H9 (cell line): ENCODE measurements around the gene AK9. TPM values are rescaled to one million over a fixed set of nuclear protein-coding genes. Genes with fewer than 3 reads are reported as not detected.
A peak's percentile ranks its signal among the peaks of the same experiment; 100 is the strongest.

Experiments
- DNase-seq: peaks from one replicate; pipeline ENCODE4 v3.0.0-alpha.2; 2017
- H2AFZ ChIP-seq: one replicate; pipeline ENCODE4 v1.6.1; 2013; ENCODE audit warnings: mild to moderate bottlenecking, low read length, control low read depth, moderate library complexity
- H2AK5ac ChIP-seq: 2 replicates; pipeline ENCODE4 v1.6.1; 2013; ENCODE audit warnings: low read length, control low read depth, mixed read lengths; ENCODE audit not compliant: insufficient read length
- H2BK120ac ChIP-seq: one replicate; pipeline ENCODE4 v1.6.1; 2013; ENCODE audit warnings: low read depth, mild to moderate bottlenecking, low read length, control low read depth, inconsistent platforms; ENCODE audit not compliant: poor library complexity, severe bottlenecking
- H2BK12ac ChIP-seq: 2 replicates; pipeline ENCODE4 v1.6.1; 2013; ENCODE audit warnings: low read length, control low read depth, mixed read lengths, low read depth; ENCODE audit not compliant: insufficient read length
- H2BK15ac ChIP-seq: 2 replicates; pipeline ENCODE4 v1.6.1; 2013; ENCODE audit warnings: low read depth, low read length, control low read depth
- H2BK20ac ChIP-seq: one replicate; pipeline ENCODE4 v1.6.1; 2013; ENCODE audit warnings: low read depth, mild to moderate bottlenecking, low read length, control low read depth, inconsistent platforms; ENCODE audit not compliant: poor library complexity, severe bottlenecking
- H2BK5ac ChIP-seq: 2 replicates; pipeline ENCODE4 v1.6.1; 2013; ENCODE audit warnings: low read length, control low read depth, mixed read lengths; ENCODE audit not compliant: insufficient read length
- H3K14ac ChIP-seq: 2 replicates; pipeline ENCODE4 v1.6.1; 2013; ENCODE audit warnings: low read length, control low read depth; ENCODE audit not compliant: insufficient read depth
- H3K18ac ChIP-seq: 2 replicates; pipeline ENCODE4 v1.6.1; 2013; ENCODE audit warnings: low read depth, mild to moderate bottlenecking, mixed read lengths, low read length, control low read depth; ENCODE audit not compliant: insufficient read length
- H3K23ac ChIP-seq: 2 replicates; pipeline ENCODE4 v1.6.1; 2013; ENCODE audit warnings: low read length, control low read depth, mixed read lengths, low read depth; ENCODE audit not compliant: insufficient read length
- H3K23me2 ChIP-seq: 2 replicates; pipeline ENCODE4 v1.6.1; 2013; ENCODE audit warnings: low read depth, mild to moderate bottlenecking, mixed read lengths, low read length, control low read depth; ENCODE audit not compliant: insufficient read length, poor library complexity, severe bottlenecking
- H3K27ac ChIP-seq: 2 replicates; pipeline ENCODE4 v1.5.1; 2013; ENCODE audit warnings: low read length, control low read depth, mixed read lengths, low read depth; ENCODE audit not compliant: insufficient read length
- H3K27me3 ChIP-seq: 2 replicates; pipeline ENCODE4 v1.6.1; 2013; ENCODE audit warnings: low read length, control low read depth, inconsistent platforms; ENCODE audit not compliant: insufficient read depth
- H3K4ac ChIP-seq: 2 replicates; pipeline ENCODE4 v1.6.1; 2013; ENCODE audit warnings: low read depth, mild to moderate bottlenecking, control low read depth, inconsistent platforms, low read length, moderate library complexity
- H3K4me1 ChIP-seq: 2 replicates; pipeline ENCODE4 v1.6.1; 2013; ENCODE audit warnings: low read length, control low read depth, inconsistent platforms; ENCODE audit not compliant: insufficient read depth
- H3K4me2 ChIP-seq: 2 replicates; pipeline ENCODE4 v1.6.1; 2013; ENCODE audit warnings: low read length, control low read depth, mixed read lengths; ENCODE audit not compliant: insufficient read length, insufficient read depth
- H3K56ac ChIP-seq: 2 replicates; pipeline ENCODE4 v1.6.1; 2013; ENCODE audit warnings: low read depth, mild to moderate bottlenecking, mixed read lengths, low read length, control low read depth; ENCODE audit not compliant: insufficient read length
- H3K79me1 ChIP-seq: 2 replicates; pipeline ENCODE4 v1.6.1; 2013; ENCODE audit warnings: low read depth, mild to moderate bottlenecking, moderate library complexity, low read length, control low read depth, inconsistent platforms; ENCODE audit not compliant: insufficient read depth, poor library complexity, severe bottlenecking
- H3K79me2 ChIP-seq: 2 replicates; pipeline ENCODE4 v1.6.1; 2013; ENCODE audit warnings: low read length, control low read depth, inconsistent platforms; ENCODE audit not compliant: insufficient read depth
- H3K9ac ChIP-seq: 2 replicates; pipeline ENCODE4 v1.6.1; 2013; ENCODE audit warnings: low read length, control low read depth, mixed read lengths; ENCODE audit not compliant: insufficient read length; ENCODE audit errors: extremely low read depth
- H3K9me3 ChIP-seq: one replicate; pipeline ENCODE4 v1.6.1; 2013; ENCODE audit warnings: low read depth, low read length, inconsistent platforms; ENCODE audit not compliant: control insufficient read depth
- H3T11ph ChIP-seq: one replicate; pipeline ENCODE4 v1.6.1; 2013; ENCODE audit warnings: mild to moderate bottlenecking, low read length, control low read depth, inconsistent platforms
- H4K20me1 ChIP-seq: one replicate; pipeline ENCODE4 v1.6.1; 2013; ENCODE audit not compliant: control insufficient read depth, insufficient read length, insufficient read depth
- H4K5ac ChIP-seq: 2 replicates; pipeline ENCODE4 v1.6.1; 2013; ENCODE audit warnings: low read depth, mild to moderate bottlenecking, mixed read lengths, low read length, control low read depth; ENCODE audit not compliant: insufficient read length
- H4K8ac ChIP-seq: replicated peaks from 2 replicates; pipeline ENCODE4 v1.6.1; 2013; ENCODE audit warnings: low read length, control low read depth, mixed read lengths, low read depth; ENCODE audit not compliant: insufficient read length
- H4K91ac ChIP-seq: 2 replicates; pipeline ENCODE4 v1.6.1; 2013; ENCODE audit warnings: low read depth, mild to moderate bottlenecking, moderate library complexity, mixed read lengths, low read length, control low read depth; ENCODE audit not compliant: insufficient read length
- H3K27ac Mint-ChIP-seq, 3 experiments: 2 replicates in 2 of 3; 3 replicates in 1 of 3; pipeline ENCODE4 v1.8.0; 2020 to 2021; ENCODE audit warnings: mixed read lengths in 3 of 3, mild to moderate bottlenecking in 1 of 3, moderate library complexity in 1 of 3
- H3K27me3 Mint-ChIP-seq: 2 replicates; pipeline ENCODE4 v1.8.0; 2021; ENCODE audit warnings: low read depth, mild to moderate bottlenecking, moderate library complexity, mixed read lengths
- H3K36me3 Mint-ChIP-seq, 3 experiments: 2 replicates in 2 of 3; 3 replicates in 1 of 3; pipeline ENCODE4 v1.8.0; 2020 to 2021; ENCODE audit warnings: low read depth in 3 of 3, mixed read lengths in 3 of 3; ENCODE audit not compliant: insufficient read depth in 1 of 3
- H3K4me1 Mint-ChIP-seq, 2 experiments: 2 replicates each; pipeline ENCODE4 v1.8.0; 2020; ENCODE audit warnings: mixed read lengths in 2 of 2
- H3K4me3 Mint-ChIP-seq, 2 experiments: 2 replicates in 1 of 2; 3 replicates in 1 of 2; pipeline ENCODE4 v1.8.0; 2020 to 2021; ENCODE audit warnings: mild to moderate bottlenecking in 2 of 2, mixed read lengths in 2 of 2, moderate library complexity in 1 of 2
- H3K9me3 Mint-ChIP-seq, 2 experiments: 2 replicates in 1 of 2; 3 replicates in 1 of 2; pipeline ENCODE4 v1.8.0; 2020; ENCODE audit warnings: mild to moderate bottlenecking in 2 of 2, mixed read lengths in 2 of 2, moderate library complexity in 1 of 2
- CTCF ChIP-seq: fragments of 200-600 bp; sonication (generic); conservative IDR thresholded peaks from 3 replicates; pipeline ENCODE4 v1.8.0; 2021; ENCODE audit warnings: antibody characterized with exemption, mild to moderate bottlenecking
- WGBS: extraction: QIAGEN DNeasy Blood & Tissue Kit; methylation state at CpG from one replicate; pipeline ENCODE4 v1.1.7; 2013; ENCODE audit warnings: missing lambda C conversion rate, low lambda C conversion rate, mixed read lengths; ENCODE audit not compliant: insufficient read length; ENCODE audit errors: extremely low coverage; 5-methylcytosine and 5-hydroxymethylcytosine counted together
- total RNA-seq: library from RNA; stranded (reverse); gene quantifications from 2 replicates; pipeline ENCODE4 v1.2.1, GENCODE V29; 2021

AK9 gene
- total RNA-seq, 1 experiment from 2014 or later, result 2.3 TPM

GRCh38 chr6:109701774-109702173, 10.8 kb upstream of the AK9 start:
- Histone ChIP-seq H3T11ph (no peak overlapping the region), H2AK5ac (no peak overlapping the region), H4K91ac (no peak overlapping the region), H2BK5ac (no peak overlapping the region), H2BK20ac (no peak overlapping the region), H3K27ac (no peak overlapping the region), H2AFZ (no peak overlapping the region), H3K4me2 (no peak overlapping the region), H2BK12ac (no peak overlapping the region), H3K4ac (no peak overlapping the region), H3K9ac (no peak overlapping the region), H2BK120ac (no peak overlapping the region), H3K27me3 (no peaks in the 10 kb centered on the region), H3K14ac (no peak overlapping the region), H3K79me1 (no peaks in the 10 kb centered on the region), H4K5ac (no peak overlapping the region), H3K56ac (no peak overlapping the region), H2BK15ac (no peak overlapping the region), H3K18ac (no peak overlapping the region), H3K23ac (no peak overlapping the region), H4K8ac (no peak overlapping the region), H4K20me1 (no peaks in the 10 kb centered on the region), H3K79me2 (peaks cover 1% of the 10 kb centered on the region; the same call in 1 of the 2 replicates), H3K9me3 (no peaks in the 10 kb centered on the region), H3K23me2 (no peaks in the 10 kb centered on the region), H3K4me1 (peaks cover 4% of the 10 kb centered on the region)
- Mint-ChIP-seq H3K4me3 (no peak overlapping the region), H3K36me3 (peaks cover 0 to 2% (median 0%) of the 10 kb centered on the region in 3 experiments; a peak in 1 of 7 replicates), H3K27me3 (no peaks in the 10 kb centered on the region), H3K4me1 (peaks cover 37 to 43% of the 10 kb centered on the region in 2 experiments), H3K9me3 (no peaks in the 10 kb centered on the region), H3K27ac (peak overlapping the region in 1 of 3 experiments; percentile 1; a peak in 2 of 7 replicates)
- TF ChIP-seq CTCF, result no peak
- no peak for DNase-seq
- WGBS, result no CpG with 5 or more reads among the region's 2 CpGs
